Posterior cingulate gyrus (tissue), 11 donors: ENCODE measurements around the gene DLL1.

Experiments used
- DNase-seq, 10 donors: peaks; one replicate each; pipeline versions ENCODE4 v3.0.0 to v3.0.0-alpha.2; 2020 to 2021; ENCODE audit warnings: mixed read lengths in 3 of 10
- intact Hi-C: fragments of 100-400 bp; cut with DNase I; formaldehyde crosslinking; loops from one replicate; pipeline ENCODE4 v1.15.1; 2023

Gene DLL1

DNA sequence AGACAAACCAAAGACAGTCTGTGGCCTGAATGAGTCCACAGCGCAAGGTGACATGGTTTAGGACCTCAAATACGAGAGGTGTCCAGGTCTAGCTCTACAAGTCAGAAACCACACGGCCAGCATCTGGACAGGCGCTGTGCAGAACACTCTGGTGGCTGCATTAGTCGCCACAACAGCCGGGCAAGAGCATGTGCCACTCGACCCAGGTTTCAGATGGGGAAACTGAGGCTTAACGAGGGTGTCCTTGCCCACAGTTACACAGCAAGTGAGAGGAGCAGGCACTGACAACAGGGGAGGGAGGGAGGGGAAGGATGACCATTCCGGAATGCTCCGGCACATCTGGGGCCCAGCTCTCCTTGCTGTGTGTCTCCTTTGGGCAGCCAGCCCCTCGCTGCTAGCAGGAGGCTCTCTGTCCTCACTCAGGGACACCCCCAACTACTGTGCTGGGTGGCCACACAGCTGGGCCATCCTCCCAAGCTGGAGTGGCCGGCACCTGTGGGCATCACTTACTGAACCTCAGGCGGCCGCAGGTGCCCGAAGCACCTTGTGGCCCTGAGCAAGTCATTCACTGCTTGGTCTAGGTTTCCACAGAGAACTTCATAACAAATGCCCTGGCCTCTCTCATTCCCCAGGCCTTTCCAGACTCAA lies 6.6 kb downstream of the DLL1 start:
- intact Hi-C loops = no loop called here
- DNase-seq = peak in 2 of 10 donors; percentile 44 to 59

DNA sequence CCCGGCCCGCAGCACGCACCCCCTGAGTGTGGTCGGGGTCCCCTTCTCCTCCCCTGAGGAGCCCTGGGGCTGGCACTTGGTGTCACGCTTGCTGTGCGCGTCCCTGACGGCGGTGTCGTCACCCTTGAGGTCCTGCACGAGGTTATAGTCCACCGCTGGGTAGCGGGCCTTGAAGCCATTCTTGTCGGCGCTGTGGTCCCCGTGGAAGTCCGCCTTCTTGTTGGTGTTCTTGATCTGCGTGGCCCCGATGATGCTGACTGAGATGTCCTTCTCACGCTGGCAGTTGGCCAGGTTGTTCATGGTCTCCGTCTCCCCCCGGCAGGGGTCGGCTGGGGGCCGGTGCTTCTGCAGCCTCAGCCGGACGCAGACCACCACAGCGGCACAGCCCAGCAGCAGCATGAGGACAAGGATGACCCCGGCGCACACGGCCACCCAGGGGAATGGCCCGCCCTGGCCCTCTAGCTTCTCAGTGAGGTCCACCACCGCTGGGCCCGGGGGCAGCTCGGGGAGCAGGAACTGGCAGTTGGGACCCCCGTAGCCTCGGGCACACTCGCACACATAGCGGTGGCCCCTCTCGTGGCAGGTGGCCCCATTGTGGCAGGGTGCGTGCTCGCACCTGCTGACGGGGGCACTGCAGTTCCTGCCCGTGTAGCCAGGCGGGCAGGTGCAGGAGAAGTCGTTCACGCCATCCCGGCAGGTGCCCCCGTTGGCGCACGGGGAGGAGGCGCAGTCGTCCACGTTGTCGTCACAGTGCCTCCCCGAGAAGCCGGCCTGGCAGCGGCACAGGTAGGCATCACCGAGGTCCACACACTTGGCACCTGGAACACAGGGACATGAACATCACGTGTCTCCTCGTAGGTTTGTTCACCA lies 7.4 kb downstream of the DLL1 start:
- intact Hi-C loops = no loop called here
- DNase-seq = peak in 3 of 10 donors; percentile 69 to 83 (median 78)

DNA sequence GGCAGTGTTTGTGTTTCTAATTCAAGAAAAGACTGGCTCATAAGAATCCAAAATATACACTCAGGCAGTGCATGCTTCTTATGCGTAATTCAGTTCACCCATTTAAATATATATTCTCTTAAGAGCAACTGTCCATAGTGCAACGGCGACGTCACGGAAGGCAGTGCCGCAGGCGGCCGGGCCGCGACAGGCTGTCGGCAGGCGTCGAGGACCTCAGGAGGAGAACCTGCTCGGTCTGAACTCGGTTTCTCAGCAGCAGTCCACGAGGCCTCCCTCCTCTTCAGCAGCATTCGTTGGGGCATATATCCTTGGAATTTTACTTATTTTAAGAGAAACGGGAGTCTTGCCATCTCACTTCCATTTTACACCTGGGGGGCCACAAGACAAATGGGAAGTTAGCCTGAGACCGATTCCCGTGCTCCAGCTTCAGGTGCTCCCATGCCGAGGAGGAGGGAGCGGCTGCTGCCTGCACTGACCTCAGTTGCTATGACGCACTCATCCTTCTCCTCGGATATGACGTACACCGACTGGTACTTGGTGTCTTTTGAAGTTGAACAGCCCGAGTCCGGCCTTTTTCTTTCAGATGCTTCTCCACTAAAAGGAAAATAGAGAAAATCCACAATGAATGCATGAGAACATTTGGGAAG lies 8.2 kb downstream of the DLL1 start:
- peak in 3 of 10 donors; percentile 54 to 66 (median 66) for DNase-seq
- intact Hi-C loops = no loop called here

DNA sequence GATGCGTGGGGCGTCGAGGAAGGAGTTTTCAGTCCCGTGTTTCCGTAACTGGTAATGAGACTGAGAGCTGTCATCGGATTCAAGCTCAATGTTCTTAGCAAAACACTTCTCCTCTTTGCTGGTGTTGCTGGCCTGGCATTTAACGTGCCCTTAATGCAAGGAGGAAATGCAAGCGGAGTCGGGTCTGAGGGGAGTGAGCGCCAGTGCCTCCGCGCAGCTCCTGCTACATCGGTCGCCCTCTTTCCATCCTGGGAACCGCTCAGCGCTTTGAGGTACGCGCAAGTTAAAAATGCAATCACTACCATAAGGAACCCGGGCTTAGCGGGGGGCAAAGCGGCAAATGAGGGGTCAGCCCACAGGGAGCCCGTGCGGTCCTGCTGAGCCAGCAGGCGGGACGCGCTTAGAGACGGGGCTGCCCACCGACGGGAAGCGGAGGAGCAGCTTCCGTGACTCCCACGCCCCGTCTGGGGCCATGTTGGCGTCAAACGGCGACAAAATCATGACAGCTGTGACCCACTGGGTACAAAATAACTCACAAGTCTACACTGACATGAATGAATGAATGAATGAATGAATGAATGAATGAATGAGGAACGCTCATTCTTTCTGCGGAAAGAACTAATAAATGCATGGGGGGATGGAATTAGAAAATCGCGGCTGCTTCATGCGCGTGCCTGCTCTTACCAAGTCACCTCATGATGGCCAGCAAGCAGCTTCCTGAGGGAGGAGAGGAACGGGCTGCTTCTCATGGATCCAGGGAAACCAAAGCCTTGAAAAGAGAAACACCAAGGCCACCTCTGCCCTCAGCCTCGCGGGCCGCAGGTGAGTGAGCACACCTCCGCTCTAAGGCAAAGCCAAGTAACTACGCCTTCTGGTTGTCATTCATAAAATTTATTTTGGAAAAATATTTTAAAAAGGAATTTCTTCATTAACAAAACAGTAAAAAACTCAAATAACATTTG lies 9.3 kb downstream of the DLL1 start:
- intact Hi-C loops = no loop called here
- peak in 3 of 10 donors; percentile 39 to 74 (median 69) for DNase-seq

DNA sequence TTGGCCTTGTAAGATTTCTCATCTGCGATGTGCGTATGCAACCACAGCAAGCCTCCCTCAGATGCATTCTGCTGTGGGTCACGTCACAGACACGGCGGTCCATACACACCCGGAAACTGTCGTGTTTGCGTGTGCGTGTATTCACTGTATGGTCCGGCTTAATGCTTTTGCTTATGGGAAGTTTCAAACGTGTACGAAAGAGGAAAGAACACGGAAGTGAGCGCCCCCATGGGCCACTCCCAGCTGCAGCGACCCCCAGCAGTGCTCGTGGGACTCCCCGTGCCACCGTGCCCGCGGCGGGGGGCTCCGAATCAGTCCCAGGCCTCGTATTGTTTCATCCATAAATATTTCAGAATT lies 10.2 kb downstream of the DLL1 start:
- intact Hi-C loops = no loop called here

DNA sequence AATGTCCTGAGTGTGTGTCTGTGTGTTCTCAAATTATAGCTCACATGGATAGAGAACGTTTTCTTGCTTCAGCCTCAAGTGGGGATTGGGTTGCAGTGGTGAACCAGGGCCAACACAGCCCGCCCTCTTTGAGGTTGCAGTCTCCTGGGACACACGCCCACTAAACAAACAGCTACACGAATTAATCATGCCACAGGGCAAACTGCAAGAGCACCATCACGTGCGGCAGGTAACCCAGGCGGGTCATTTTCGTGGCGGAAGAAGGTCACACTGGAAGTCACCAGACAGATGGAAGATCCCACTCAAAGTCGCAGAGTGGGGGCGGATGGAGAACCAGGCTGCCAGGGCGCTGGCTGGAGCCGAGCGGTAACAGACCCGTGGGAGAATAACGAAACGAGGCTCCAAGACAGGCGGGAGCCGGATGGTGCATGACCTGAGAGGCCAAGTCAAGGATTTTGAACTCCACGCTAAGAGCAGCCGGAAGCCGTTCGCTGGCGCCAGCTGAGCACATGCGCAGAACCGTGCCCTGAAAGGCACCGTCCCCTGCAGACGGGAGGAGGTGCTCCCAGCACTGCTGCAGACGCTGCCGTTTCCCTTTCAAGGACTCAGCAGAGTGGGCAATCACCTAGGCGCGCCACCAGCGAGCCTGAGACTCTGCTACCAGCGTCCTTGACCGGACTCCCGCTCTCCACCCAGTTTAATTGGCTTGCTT lies 10.7 kb downstream of the DLL1 start:
- peak in 5 of 10 donors; percentile 43 to 91 (median 72) for DNase-seq
- intact Hi-C loops = no loop called here

More for the DNA sequence above, 10.2 kb downstream of the DLL1 start:
- peak in 3 of 10 donors; percentile 39 to 61 (median 40) for DNase-seq

DNA sequence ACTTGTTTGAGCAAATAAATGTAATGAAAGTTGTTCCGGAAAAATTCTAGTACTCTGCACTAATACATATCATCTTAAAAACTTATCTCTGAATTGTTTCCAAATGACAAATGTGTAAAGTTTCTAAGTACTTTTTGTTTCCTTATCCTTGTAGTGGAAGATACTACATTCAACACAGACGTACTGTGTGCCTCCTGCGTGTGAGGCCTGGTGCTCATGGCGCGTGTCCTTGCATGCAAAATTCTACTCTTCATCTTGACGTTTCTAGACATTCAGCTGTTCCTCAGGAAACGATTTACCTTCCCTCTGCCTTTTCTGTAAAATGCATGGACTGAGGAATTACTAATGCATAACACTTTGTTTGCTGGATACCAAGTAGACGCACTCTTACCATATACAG lies 11.5 kb downstream of the DLL1 start:
- peak in 2 of 10 donors; percentile 32 to 61 for DNase-seq

DNA sequence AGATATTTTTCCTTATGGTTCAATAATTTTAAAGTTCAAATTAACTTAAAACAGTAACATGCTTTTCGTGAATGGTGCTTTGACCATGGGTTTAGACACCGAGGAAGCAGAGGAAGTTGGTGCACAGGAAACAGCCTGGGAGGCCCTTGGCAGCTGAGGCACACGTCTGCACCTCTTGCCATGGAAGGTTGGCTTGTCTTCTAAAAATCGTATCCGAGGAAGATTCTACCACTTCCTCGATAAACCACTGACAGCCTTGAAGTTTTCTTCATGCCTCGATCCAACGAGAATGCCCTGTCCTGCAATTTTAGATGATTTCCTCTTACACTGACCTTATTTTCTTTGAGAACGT lies 12.2 kb downstream of the DLL1 start:
- DNase-seq = peak in 1 of 10 donors; percentile 37
- intact Hi-C loops = no loop called here

More for the DNA sequence above, 11.5 kb downstream of the DLL1 start:
- intact Hi-C loops = no loop called here

DNA sequence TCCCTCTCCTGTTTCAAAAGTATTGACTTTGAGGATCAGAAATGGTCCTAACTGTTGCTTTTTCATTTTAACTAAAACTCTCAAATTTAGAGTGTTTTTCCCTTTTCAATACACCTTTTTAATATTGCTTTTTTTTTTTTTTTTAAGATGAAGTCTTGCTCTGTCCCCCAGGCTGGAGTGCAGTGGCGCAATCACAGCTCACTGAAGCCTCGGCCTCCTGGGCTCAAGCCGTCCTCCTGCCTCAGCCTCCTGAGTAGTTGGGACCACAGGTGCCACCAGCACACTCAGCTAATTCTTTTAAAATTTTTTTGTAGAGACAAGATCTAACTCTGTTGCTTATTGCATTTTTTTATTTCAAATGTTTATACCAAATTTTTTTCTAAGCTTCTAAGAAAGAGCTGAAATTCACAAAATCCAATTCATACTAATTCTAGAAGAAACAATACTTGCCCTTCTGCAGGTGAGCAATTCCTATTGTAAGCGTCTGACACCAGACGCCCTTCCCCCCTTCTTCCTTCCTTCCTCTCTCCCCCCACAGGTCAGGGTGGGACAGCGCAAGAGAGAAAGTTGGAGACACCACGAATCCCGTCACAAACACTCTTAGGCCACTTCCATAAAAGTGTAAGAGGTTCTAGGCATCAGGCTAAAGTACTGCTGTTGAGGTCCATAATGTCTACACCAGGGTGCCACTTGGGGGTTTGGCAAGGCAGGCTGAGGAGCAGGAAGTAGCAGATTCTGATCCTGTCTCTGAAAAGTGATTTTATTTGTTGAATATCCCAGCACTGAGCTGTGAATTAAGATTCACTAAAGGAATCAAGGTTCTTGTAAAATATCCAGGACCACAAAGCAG lies 12.8 kb downstream of the DLL1 start:
- DNase-seq = peak in 3 of 10 donors; percentile 20 to 56 (median 55)
- intact Hi-C loops = no loop called here

DNA sequence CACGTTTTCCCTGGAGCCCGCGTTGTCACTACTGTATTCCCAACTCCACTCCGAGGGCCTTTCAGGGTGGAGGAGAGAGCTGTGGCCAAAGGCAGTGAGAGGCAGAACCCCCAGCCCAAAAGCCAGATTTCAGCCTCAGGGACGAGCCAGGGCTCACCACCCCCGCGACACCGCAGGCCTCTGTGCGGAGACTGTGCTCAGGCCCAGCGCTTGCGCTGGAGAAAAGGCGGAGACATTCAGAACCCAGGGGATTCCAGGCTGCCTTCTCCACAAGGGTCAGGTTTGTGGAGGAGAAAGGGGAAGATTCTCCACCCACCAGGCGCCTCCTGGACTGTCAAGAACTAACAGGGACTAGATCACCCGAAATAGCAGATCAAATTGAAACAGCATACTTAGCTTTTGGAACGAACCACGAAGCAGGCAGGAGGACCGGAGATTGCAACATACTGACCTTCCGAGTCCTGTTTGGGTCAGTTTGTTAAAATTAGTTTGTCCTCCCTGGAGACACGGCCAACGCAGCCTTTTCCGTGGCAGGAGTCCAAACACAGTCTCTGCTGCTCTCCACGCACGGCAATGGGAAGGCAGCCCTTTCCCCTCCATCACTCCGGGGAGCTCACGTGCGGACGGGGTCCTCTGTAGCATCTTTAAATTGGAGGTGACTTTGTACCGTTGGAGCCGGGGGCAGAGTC lies 14.4 kb downstream of the DLL1 start:
- intact Hi-C loops = no loop called here
- peak in 3 of 10 donors; percentile 48 to 78 (median 56) for DNase-seq

DNA sequence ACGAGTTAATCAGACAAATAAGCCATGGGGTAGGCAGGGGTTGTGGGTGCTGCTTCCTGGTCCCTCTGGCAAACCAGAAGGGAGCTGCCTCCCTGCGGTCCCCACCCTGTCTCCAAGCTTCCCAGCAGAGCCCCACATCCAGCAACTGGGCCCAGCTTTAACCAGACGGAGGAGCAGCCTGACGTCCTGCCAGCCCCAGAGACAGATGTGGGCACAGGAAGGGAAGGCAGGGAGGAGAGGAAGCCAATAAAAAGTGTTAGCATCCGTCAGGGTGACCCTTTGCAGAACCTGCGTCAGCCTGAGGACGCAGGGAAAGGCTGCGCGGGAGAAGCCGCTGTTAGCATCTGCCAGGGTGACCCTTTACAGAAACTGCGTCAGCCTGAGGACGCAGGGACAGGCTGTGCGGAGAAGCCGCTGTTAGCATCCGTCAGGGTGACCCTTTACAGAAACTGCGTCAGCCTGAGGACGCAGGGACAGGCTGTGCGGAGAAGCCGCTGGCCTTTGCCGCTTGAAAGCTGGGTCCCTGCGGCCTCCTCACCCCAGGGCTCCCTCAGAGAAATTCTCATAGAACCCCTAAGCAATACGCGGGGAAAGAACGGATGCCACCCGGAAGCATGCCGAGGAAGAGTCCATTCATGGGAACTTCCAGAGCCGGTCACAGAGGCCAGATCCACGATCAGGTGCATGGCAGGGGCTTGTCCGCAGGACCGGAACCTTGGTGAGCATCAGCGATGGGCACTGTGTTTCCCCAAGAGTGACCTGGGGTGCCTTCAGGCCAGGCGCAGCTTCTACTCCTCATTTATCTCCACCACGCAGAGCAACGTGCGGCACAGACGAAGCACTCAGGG lies 15.9 kb downstream of the DLL1 start:
- intact Hi-C loops = no loop called here
- peak in 2 of 10 donors; percentile 44 to 78 for DNase-seq

DNA sequence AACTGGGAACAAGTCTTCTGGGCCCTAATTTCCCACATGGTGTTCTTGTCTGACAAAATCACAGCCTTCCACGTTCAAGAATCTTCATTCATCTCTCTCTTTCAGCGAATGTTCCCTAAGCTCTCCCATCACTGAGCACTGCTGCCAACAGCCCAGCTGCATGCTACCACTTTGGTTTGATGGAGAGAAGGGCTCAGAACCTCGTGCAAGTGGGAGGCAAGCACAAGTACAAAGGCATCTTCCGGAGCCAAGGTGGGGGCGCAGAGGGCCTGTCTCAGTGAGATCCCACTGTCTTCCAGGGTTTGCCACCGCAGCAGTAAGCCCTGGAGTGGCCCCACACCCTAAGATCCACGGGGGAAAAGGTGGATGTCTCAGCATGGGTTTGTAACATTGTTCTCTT lies 17.2 kb downstream of the DLL1 start:
- intact Hi-C loops = no loop called here
- DNase-seq = peak in 3 of 10 donors; percentile 20 to 67 (median 59)

DNA sequence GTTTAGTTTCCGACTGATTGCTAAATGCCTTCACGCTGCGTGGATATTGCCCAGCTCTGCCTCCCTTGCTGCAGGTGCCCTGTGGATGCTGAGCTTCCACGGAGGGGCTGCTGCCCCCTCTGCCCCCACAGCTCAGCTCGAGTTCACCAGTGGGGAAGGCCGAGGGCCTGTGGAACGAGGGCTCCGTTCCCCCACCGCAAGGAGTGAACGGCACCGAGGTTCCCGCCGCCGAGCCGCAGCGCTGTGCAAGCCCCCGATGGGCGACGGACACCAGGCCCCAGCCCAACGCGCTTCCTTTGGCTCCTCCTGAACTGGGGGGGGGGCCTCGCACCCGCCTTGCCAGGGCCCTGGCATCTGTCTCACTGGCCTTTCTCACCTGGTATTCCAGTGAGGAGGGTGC lies 17.7 kb downstream of the DLL1 start:
- DNase-seq = peak in 3 of 10 donors; percentile 47 to 77 (median 74)
- intact Hi-C loops = no loop called here

DNA sequence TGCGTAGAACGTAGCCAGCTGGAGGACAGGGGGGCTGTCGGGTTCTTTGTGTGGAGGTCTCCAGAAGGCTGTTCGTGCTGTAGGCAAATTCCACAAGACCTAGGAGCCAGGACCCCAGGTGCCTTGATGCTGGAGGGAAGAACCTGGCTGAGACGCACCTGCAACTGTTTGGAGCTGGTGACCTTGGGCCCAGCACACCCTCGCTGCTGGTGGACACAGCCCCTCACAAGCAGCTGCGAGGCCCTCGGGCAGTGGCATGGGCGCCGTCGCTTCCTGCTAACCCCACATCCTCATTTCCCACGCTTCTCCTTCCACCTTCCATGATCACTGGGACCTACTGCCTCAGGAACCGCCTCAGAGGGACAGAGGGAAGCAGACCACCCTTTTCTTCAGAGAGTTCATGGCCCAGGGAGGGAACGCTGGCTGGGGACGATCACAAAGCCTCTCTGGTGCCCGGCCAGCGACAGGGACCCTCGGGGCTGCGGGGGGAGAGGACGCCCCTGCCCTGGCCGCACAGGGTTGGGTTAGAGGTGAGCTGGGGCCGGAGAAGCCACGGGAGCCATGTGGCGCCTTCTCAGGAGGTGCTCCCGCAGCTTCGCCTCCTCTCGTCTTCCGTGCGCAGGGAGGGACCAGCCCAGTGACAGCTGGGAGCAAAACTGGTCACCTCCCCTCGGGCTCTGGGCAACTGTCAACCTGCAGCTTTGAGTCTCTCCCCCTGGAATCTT lies 18.4 kb downstream of the DLL1 start:
- intact Hi-C loops = no loop called here

DNA sequence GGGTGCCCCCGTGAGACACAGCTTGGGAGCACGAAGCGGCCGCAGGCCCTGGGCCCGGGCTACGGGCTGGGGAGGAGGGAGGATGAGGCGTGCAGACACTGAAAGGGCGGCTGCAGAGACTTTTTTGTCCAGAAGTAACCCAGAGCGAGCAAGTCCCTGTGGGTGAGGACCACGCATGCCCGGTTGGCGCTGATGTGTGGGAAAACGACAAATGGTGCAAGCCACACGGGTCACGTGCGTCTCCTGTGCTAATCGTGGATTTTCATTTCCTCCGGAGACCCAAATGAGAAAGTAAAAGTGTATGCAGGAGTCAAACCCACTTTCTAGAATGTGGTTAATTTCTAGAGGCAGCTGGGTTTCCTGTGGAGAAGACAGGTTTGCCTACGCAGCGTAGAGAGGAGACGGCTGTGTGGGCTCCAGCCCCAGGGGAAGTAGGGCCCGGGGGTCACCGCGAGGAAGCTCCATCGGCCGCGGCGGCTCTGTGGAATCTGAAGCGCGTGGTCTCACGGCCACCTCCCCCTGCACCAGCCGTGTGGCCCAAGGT lies 19.0 kb downstream of the DLL1 start:
- intact Hi-C loops = no loop called here
- DNase-seq = peak in 4 of 10 donors; percentile 28 to 82 (median 61)

More for the DNA sequence above, 18.4 kb downstream of the DLL1 start:
- DNase-seq = peak in 3 of 10 donors; percentile 22 to 75 (median 70)
